ENCODE measurements around the gene CTBP2.

DNA sequence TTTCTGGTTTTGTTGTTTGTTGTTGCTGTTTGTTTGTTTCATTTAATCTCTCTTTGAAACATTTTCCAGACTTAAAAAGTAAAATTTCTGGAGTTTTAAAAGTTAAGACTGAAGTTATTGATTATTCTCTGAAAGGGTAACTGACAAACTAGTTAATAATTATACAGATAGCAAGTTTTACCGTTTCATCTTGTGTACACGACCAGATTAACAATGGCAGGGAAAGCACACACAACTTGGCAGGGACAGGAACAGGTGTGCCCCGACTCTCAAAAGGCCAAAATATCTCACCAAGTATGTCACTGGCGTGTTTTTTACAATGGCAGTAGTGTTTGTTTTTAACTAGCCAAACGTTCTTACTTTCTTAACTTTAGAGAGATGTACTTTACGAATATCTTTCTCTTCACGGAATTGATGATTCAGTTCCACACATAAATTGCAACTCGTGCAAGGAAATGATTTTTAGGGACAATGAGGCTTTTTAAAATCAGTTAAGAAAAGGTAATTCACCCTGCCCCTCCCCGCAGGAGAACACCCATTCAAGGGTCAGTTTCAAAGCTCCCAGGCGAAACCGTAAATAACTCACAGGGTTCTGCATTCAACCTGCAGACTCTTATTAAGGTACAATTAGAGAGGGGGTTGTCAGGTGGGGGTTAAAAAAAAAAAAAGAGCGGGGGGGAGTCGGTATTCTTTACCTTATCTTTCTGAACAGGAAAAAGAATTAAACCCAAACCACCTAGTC, 3.5 kb downstream of the CTBP2 start:
- TF ChIP-seq EZH2phosphoT487 (conservative IDR thresholded peaks at IDR 0.05; ENCODE audit: low read length), result no peak
- TF ChIP-seq, protein P1, sequence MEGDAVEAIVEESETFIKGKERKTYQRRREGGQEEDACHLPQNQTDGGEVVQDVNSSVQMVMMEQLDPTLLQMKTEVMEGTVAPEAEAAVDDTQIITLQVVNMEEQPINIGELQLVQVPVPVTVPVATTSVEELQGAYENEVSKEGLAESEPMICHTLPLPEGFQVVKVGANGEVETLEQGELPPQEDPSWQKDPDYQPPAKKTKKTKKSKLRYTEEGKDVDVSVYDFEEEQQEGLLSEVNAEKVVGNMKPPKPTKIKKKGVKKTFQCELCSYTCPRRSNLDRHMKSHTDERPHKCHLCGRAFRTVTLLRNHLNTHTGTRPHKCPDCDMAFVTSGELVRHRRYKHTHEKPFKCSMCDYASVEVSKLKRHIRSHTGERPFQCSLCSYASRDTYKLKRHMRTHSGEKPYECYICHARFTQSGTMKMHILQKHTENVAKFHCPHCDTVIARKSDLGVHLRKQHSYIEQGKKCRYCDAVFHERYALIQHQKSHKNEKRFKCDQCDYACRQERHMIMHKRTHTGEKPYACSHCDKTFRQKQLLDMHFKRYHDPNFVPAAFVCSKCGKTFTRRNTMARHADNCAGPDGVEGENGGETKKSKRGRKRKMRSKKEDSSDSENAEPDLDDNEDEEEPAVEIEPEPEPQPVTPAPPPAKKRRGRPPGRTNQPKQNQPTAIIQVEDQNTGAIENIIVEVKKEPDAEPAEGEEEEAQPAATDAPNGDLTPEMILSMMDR (IDR thresholded peaks at IDR 0.05; ENCODE audit: insufficient read depth, low read length, poor library complexity, severe bottlenecking), result no peak
